ENCODE results near the gene APPBP2.

GRCh38 chr17:60554377-60554788 lies 28.3 kb upstream of the APPBP2 start:
- no peak for TF ChIP-seq CTCF (IDR thresholded peaks at IDR 0.05)
- no peak for TF ChIP-seq POLR2A (IDR thresholded peaks at IDR 0.05)
- peak in 1 of 2 donors; percentile 11 for TF ChIP-seq EP300 (IDR thresholded peaks at IDR 0.05)

Data from tibial nerve (tissue), 4 donors.